ENCODE measurements around the gene SAMSN1. TPM values are rescaled to one million over a fixed set of nuclear protein-coding genes. Genes with fewer than 3 reads are reported as not detected.

SAMSN1 gene
- total and polyA plus RNA-seq, 9 of the 15 experiments (the other 6 are each of a cell fraction or from before 2014, with no cell fraction given) = 101 to 223 (median 159) TPM

GRCh38 chr21:14513804-14514203 is 32.3 kb downstream of the SAMSN1 start:
- ATAC-seq = peak; percentile 16; the same call in 2 of the 3 replicates
- Histone ChIP-seq H3K4me1 (replicated peaks in 1 of 2; ENCODE audit: control insufficient read depth in 2 of 2, insufficient read depth in 2 of 2, low read length in 2 of 2) (no peaks in the 10 kb centered on the region), H3K36me3 (ENCODE audit: control insufficient read depth, insufficient read depth, low read length) (peaks cover 98% of the 10 kb centered on the region), H3K9ac (ENCODE audit: insufficient read depth in 1 of 2, low read depth in 2 of 2, low read length in 2 of 2) (no peak overlapping the region), H3K4me2 (ENCODE audit: insufficient read depth, low read length) (no peak overlapping the region), H3K27me3 (ENCODE audit: control insufficient read depth in 2 of 2, insufficient read depth in 2 of 2, low read length in 2 of 2) (no peaks in the 10 kb centered on the region; a peak in 1 of 5 replicates), H3K27ac (ENCODE audit: extremely low read depth, low read depth, low read length) (no peak overlapping the region), H2AFZ (ENCODE audit: low read depth, low read length) (no peak overlapping the region), H3K9me1 (ENCODE audit: control insufficient read depth, insufficient read depth, low read length) (no peaks in the 10 kb centered on the region), H3K79me2 (ENCODE audit: control insufficient read depth, insufficient read depth, low read length) (peaks cover 88% of the 10 kb centered on the region), H3K9me3 (replicated peaks; ENCODE audit: control insufficient read depth, insufficient read depth, low read depth, low read length) (0 out of 2 replicates have a peak, but pooled peaks cover 3% of the 10 kb centered on the region), H3K4me3 (no peak overlapping the region), H4K20me1 (replicated peaks; ENCODE audit: control insufficient read depth, insufficient read depth, low read length) (no peaks in the 10 kb centered on the region)
- intact Hi-C loops (cut with micrococcal nuclease) (no loop called here), in situ Hi-C loops (cut with MboI) (no loop called here)
- ChIA-PET POLR2A (interaction anchor here (3.8 kb wide), 1 partner anchor 11 kb away, joined by 17 read pairs; no protein-coding TSS in a partner anchor), CTCF (ENCODE audit: low intra/inter-chr PET ratio) (no interaction called here)
- BruUV-seq (replicated peaks) = no TSS peak
- DNase-seq (ENCODE audit: extremely low read depth in 1 of 4, low spot score in 3 of 4) = no peak
- 100% methylated on average over 1 of the region's 1 CpG for WGBS (ENCODE audit: insufficient coverage, low coverage, missing lambda C conversion rate)
- FAIRE-seq = no peak
- TF ChIP-seq HNRNPUL1 (IDR thresholded peaks at IDR 0.05; ENCODE audit: low read length) (no peak), CHD7 (IDR thresholded peaks at IDR 0.05; ENCODE audit: low read depth, low read length) (no peak), DLX4 (CRISPR knock-in tag; IDR thresholded peaks at IDR 0.05) (no peak), SIN3B (IDR thresholded peaks at IDR 0.05; ENCODE audit: low read depth) (no peak), JUNB (CRISPR knock-in tag; conservative IDR thresholded peaks at IDR 0.05) (no peak), SIN3A (IDR thresholded peaks at IDR 0.05; ENCODE audit: borderline replicate concordance in 2 of 2, control insufficient read depth in 1 of 2, low read depth in 2 of 2, low read length in 2 of 2) (0 out of 4 replicates have a peak, but pooled peaks of 1 of the 2 experiments have one; percentile 56), ZFP91 (CRISPR knock-in tag; IDR thresholded peaks at IDR 0.05) (no peak), SAFB2 (IDR thresholded peaks at IDR 0.05; ENCODE audit: borderline replicate concordance, low read depth, low read length, severe bottlenecking) (no peak)

Data from K562 (cell line).